Measurements from ENCODE around the gene SPATA31C1. TPM values are rescaled to one million over a fixed set of nuclear protein-coding genes. Genes with fewer than 3 reads are reported as not detected.

The SPATA31C1 gene
- total RNA-seq, 1 donor from 2014 or later, result not detected

DNA sequence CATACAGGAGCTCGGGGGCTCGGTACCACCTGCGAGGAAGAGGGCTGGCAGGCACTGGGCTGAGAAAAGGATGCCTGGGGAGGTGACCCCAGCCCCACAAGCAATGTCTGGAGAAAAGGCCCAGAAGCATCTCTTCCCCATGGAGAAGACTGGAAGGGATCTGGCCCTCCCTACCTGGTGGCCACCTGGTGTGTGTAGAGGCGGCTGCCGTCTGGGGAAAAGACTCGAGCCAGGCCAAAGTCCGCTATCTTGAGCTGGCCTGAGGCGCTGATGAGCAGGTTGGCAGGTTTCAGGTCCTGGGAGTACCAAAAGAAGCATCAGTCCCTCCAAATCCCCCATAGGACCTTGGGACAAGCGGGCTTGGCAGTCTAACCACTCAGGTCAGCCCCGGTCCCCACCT, 52.8 kb downstream of the SPATA31C1 start:
- H3K36me3 Mint-ChIP-seq (ENCODE audit: low read depth), result peaks cover 3% of the 10 kb centered on the region
- peaks cover 12% of the 10 kb centered on the region for H3K4me1 Mint-ChIP-seq
- intact Hi-C loops (cut with micrococcal nuclease), result no loop called here
- peaks cover 5% of the 10 kb centered on the region for H3K9me3 Mint-ChIP-seq
- peaks cover 7% of the 10 kb centered on the region for H3K27me3 Mint-ChIP-seq
- no peak overlapping the region for H3K4me3 Mint-ChIP-seq
- DNase-seq, result peak; percentile 52
- no peak overlapping the region for H3K27ac Mint-ChIP-seq

DNA sequence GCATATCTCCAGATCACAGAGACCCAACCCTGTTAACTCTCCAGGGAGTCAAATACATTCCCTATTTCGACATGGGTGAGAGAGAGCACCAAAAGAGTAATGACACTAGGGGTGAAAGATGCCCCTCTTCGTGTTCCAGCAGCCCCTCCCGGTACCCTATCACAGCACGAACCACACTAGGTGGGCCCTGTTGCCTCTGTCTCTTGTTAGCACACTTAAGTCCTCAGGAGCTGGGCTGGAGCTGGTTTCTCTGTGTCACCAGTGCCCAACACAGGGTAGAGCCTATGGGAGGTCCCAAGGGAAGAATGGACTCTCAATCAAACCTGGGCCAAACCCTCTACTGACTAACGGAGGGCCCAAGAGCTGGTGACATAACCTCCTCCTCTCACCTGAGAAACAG, 55.4 kb downstream of the SPATA31C1 start:
- peaks cover 8% of the 10 kb centered on the region for H3K27me3 Mint-ChIP-seq
- DNase-seq, result no peak
- H3K4me1 Mint-ChIP-seq, result peaks cover 12% of the 10 kb centered on the region
- intact Hi-C loops (cut with micrococcal nuclease), result no loop called here
- peak overlapping the region; percentile 34 for H3K27ac Mint-ChIP-seq
- H3K9me3 Mint-ChIP-seq, result peaks cover 5% of the 10 kb centered on the region
- H3K4me3 Mint-ChIP-seq, result peak overlapping the region; percentile 95
- H3K36me3 Mint-ChIP-seq (ENCODE audit: low read depth), result peaks cover 3% of the 10 kb centered on the region

Other genes starting within 250 kb of the SPATA31C1 start
- gene CTSL, start 191.8 kb upstream of the SPATA31C1 start, total RNA-seq, result 4.0 and 4.9 TPM in 2 replicates
- not detected in 2 replicates for gene SPATA31E1, start 35.1 kb upstream of the SPATA31C1 start, total RNA-seq
- gene CDK20, start 56.6 kb downstream of the SPATA31C1 start, total RNA-seq, result 0.99 and 1.2 TPM in 2 replicates
- 0.09 and 0.24 TPM in 2 replicates for gene SPATA31C2, start 220.5 kb downstream of the SPATA31C1 start, total RNA-seq

Measured in activated CD4-positive, alpha-beta T cell treated with anti-CD3 and anti-CD28 coated beads, Interleukin-2, amount 10 ng/mL, durations not matched to agents 24 days and 14 days (primary cell).